ENCODE results near the gene KMT5B.

Gene KMT5B

GRCh38 chr11:68143310-68143689, 69.8 kb downstream of the KMT5B start:
- no peak for DNase-seq (ENCODE audit: low spot score)

- DNase-seq (ENCODE audit: low spot score), result no peak
Observed at GRCh38 chr11:68142441-68143309, 70.4 kb downstream of the KMT5B start.

GRCh38 chr11:68142028-68142412, 71.1 kb downstream of the KMT5B start:
- DNase-seq (ENCODE audit: low spot score), result no peak

- no peak for DNase-seq (ENCODE audit: low spot score)
Observed at GRCh38 chr11:68141246-68142027, 71.7 kb downstream of the KMT5B start.

- DNase-seq (ENCODE audit: low spot score), result no peak
Observed at GRCh38 chr11:68140496-68141245, 72.4 kb downstream of the KMT5B start.

- DNase-seq (ENCODE audit: low spot score), result no peak
Observed at GRCh38 chr11:68138237-68138636, 74.9 kb downstream of the KMT5B start.

- DNase-seq (ENCODE audit: low spot score), result no peak
Observed at GRCh38 chr11:68137833-68138232, 75.3 kb downstream of the KMT5B start.

GRCh38 chr11:68136866-68137265, 76.2 kb downstream of the KMT5B start:
- DNase-seq (ENCODE audit: low spot score), result no peak

- DNase-seq (ENCODE audit: low spot score), result no peak
Observed at GRCh38 chr11:68135161-68135560, 77.9 kb downstream of the KMT5B start.

GRCh38 chr11:68133761-68134160, 79.3 kb downstream of the KMT5B start:
- DNase-seq (ENCODE audit: low spot score), result no peak

GRCh38 chr11:68130121-68130520, 83.0 kb downstream of the KMT5B start:
- no peak for DNase-seq (ENCODE audit: low spot score)

- no peak for DNase-seq (ENCODE audit: low spot score)
Observed at GRCh38 chr11:68128682-68129327, 84.3 kb downstream of the KMT5B start.

GRCh38 chr11:68127714-68128681, 85.1 kb downstream of the KMT5B start:
- peak; percentile 84 for DNase-seq (ENCODE audit: low spot score)

- no peak for DNase-seq (ENCODE audit: low spot score)
Observed at GRCh38 chr11:68125164-68125563, 87.9 kb downstream of the KMT5B start.

GRCh38 chr11:68122936-68123539, 90.1 kb downstream of the KMT5B start:
- DNase-seq (ENCODE audit: low spot score), result no peak

- DNase-seq (ENCODE audit: low spot score), result peak; percentile 95
Observed at GRCh38 chr11:68121067-68121899, 91.8 kb downstream of the KMT5B start, which contains the start of gene CHKA. Gene CHKA (minus strand): TSS chr11:68121388. CDS start chr11:68121177, 211 bp downstream.

GRCh38 chr11:68120273-68121066, 92.6 kb downstream of the KMT5B start:
- DNase-seq (ENCODE audit: low spot score), result peak; percentile 78

- DNase-seq (ENCODE audit: low spot score), result no peak
Observed at GRCh38 chr11:68118706-68119448, 94.2 kb downstream of the KMT5B start.

Measured in left forelimb (tissue), 1 donor.